GM21737 (cell line): ENCODE results near the gene TCL1B.
"Not testable (repeated sequence)": the region's sequence is repeated elsewhere in the genome, so short reads cannot be mapped to it uniquely, and the experiment has no call there.

Experiments
- ATAC-seq: cut with Tn5 transposase; IDR thresholded peaks from one replicate; pipeline ENCODE4 v1.9.1; 2021; ENCODE audit warnings: mild to moderate bottlenecking, moderate library complexity; ENCODE audit not compliant: unreplicated experiment

Gene TCL1B

DNA sequence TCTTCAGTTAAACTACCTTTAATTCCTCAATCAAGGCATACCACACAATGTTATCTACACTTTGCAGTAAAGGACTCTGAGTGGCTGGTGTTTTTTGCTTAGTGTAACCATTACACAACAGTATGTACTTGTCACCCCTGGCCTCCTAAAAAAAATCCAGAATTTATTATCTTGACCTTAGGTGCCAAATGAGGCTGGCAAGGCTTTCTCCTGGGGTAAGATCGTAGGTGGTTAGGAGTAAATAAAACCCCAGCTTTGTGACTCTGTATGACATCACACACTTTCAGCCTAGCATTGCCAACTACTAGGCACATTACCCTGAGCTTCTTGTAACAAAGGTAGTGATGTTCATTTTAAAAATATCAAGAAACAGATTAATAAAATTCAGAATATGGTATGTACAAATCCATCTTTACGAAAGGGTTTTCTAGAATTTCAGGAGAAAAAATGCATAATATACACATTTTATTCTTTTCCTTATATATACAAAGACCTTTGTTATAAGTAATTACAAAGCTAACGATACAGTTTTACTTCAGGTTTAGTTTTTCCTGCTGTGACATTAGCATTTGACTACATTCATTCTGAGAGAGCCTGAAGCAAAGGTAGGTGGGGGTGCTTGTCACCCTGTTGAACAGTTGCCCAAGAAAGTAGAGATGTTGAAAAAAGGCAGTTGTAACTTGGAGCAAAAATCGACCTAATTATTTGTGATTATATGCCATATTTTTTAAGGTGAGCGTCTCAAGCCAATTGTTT, 14.2 kb downstream of the TCL1B start:
- ATAC-seq: no peak

DNA sequence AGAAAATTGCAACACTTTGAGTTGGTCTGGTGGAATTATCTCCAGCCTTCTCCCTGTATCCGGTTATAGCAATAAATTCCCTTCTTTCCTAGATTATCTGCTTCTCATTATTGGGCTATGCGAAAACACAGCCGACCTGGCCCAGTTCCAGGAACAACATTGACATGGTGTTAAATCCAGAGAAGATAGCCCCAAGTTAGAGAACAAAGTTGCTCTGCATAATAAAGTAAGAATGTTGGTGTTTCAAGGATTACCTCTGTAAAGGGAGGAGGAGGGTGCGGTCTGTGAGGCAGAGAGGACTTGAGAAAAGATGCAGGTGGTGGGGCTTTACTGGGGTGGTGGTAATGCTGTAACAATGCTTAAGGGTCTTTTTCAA, 15.6 kb downstream of the TCL1B start:
- ATAC-seq: no peak

DNA sequence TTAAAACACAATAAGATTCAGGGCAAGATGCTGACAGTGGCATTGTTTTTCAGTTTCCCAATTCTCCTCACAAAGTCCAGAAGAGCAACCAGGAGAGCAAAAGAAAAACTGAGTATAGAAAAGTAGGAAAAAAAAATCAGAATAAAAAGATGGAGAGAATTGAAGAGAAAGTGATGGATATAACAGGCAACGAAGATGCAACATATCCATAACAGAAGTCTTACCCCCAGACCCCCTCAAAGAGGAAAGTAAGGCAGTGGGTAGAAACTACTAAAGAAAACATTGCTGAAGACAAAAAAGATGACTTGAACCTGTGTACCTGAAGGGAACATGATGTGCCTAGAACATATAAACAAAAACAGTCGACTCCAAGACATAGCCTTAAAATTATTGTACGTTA, 17.1 kb downstream of the TCL1B start:
- no peak for ATAC-seq

DNA sequence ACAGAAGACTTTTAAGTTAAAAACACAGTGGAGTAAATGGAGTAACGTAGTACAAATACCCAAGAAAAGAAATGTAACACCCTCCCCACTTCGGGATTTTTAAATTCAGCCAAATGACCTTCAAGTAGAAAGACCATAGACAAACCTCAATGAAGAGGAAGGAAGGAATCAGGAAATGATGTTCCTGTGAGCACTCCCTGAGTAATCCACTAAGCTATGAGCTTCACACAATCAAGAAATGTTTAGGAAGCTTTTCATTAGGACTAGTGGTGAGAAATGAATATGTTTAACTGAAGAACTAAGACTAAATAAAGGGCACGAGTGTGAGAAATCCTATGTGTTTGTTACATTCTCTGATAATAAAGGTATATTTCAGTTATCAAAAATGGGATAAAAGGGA, 17.6 kb downstream of the TCL1B start:
- ATAC-seq: no peak

DNA sequence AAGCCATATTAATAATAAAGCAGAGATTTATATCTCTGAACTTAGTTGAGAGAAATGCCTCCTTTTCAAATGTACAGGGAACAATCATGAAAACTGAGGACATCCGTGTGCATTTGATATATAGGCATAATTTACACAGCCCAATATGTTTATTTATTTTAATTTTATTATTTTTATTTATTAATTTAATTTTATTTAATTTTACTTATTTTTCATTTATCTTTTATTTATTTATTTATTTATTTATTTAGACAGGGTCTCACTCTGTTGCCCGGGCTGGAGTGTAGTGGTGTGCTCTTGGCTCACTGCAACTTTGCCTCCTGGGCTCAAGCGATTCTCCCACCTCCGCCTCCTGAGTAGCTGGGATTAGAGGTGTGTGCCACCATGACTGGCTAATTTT, 19.3 kb downstream of the TCL1B start:
- ATAC-seq: no peak

DNA sequence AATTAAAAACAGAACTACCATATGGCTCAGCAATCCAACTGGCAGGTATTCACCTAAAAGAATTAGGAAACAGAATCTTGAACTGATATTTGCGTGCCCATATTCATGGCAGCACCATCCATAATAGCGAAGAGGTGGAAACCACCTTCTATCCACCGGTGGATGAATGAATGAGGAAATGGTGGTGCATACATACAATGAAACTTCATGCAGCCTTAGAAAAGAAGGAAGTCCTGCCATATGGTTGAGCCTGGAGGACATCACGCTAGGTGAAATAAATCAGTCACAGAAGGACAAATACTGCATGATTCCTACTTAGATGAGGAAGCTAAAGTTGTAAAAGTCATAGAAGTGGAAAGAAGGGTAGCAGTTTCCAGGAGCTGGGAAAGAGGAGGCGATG, 21.1 kb downstream of the TCL1B start:
- ATAC-seq: no peak

DNA sequence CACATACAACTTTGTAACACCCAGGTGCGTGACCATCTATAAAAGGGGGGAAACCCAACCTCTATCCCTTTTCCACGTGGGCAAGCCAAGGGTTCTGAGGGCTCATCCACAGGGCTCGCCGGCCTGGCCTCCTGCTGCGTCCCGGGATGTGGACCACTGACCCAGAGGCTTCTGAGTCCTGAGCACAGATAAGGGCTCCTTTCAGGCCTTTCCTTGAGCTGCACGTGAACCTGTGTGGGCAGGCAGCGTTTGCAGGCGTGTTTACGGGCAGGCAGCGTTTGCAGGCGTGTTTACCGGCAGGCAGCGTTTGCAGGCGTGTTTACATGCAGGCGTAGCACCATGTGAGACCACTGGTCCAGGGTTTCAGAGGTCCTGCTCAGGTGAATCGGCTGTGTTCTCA, 23.9 kb downstream of the TCL1B start:
- no peak for ATAC-seq

DNA sequence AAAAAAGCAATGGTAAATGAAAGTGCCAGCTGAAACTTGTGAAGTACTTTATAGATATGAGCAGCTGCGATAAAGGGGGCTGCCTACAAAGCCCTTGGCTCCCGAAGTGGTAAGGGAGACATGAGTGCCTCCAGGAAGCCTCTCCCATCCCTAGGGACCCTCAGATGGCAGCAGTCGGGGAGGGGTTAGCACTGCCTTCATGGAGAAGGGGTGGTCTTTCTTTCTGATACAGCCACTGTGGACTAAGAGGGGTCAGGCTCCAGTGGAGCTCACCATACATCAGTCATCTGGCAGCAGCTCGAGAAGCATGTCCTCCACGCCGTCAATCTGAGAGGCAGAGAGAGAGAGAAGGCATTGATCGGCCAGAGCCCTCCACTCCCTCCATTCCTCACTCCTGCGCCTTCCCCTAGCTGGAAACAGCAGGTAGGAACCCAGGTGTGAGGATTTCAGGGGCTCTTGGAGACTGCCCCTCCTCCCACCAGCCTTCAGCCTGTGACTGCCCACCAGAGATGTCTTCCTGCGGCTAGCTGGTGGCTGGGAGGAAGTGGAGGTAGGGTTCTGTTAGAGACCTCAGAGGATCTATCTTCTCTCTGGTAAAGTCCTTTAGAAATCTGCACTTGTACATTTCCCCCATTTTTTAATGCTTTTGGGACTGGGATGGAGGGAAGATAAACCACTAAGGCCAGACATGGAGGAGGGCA, 25.4 kb downstream of the TCL1B start:
- no peak for ATAC-seq

DNA sequence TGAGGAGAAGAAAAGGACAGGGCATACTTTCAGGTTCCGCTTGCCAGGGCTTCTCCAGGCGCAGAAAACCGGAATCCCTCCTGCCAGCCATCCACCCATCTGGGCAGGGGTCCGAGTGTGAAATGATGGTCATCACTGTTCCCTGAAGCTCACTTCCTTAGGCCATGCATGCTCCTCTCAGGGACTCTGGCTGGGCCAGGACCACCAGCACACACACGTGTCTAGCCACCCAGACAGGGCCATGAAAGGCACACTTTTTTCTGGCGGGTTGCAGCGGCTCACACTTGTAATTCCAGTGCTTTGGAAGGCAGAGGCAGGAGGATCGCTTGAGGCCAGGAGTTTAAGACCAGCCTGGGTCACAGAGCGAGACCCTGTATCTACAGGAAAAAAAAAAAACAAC, 26.2 kb downstream of the TCL1B start:
- no peak for ATAC-seq

DNA sequence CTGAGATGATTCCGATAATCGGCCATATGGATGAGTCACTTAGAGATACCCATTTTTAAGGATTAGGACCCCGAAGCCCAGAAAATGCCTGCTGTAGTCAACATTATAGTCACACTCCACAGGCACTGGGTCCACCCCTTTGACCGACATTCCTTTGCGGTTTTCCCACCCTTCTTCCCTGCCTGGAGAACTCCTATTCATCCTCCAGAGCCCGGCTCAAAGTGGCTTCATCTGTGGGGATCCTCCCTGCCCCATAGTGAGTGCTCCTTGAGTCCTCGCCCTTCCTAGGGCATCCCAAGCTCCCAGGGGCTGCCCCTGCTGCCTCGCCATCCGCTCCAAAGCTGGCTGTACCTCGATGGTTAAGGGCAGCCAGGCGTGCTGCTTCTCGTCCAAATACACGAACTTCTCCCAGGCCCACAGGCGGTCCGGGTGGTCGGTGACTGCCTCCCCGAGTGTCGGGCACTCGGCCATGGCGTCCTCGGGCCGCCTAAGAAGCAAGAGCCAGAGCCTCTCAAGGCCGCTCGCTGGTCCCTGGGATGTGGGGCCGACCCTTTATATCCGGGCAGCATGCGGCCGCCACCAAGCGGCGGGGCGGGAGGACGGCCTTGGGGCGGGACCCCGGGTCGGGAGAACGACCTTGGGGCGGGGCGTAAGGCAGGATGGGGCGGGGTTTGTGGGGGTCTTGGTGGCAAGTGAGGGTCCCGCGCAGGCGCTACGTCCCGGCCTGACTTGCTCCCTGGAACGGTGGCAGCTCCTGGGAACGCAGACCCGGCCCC, 27.6 kb downstream of the TCL1B start, which contains the start of gene TCL1A:
Gene TCL1A, minus strand, starts transcription at position 530 of the 776 bp plus-strand sequence. Its CDS starts 59 bp downstream, at position 471.
- ATAC-seq: peak; percentile 84

DNA sequence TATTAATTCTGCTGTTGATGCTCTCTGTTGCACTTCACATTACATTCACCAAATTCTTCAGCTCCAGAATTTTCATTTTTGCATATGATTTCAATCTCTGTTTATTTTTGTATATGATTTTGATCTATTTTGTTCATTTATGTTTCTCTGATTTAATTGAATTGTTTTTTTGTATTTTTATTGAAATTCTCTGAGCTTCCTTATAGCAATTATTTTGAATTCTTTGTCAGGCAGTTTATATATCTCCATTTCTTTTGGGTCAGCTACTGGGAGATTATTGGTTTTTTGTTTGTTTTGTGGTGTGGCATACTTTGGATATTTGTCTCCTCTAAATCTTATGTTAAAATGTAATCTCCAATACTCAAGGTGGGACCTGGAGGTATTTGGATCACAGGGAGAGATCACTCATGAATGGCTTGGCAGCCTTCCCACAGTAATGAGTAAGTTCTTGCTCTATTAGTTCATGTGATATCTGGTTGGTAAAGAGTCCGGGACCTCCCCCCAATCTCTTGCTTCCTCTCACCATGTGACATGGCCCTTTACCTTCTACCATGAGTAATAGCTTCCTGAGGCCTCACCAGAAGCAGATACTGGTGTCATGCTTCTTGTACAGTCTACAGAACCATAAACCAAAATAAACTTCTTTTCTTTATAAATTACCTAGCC, 36.4 kb downstream of the TCL1B start:
- ATAC-seq: no peak

DNA sequence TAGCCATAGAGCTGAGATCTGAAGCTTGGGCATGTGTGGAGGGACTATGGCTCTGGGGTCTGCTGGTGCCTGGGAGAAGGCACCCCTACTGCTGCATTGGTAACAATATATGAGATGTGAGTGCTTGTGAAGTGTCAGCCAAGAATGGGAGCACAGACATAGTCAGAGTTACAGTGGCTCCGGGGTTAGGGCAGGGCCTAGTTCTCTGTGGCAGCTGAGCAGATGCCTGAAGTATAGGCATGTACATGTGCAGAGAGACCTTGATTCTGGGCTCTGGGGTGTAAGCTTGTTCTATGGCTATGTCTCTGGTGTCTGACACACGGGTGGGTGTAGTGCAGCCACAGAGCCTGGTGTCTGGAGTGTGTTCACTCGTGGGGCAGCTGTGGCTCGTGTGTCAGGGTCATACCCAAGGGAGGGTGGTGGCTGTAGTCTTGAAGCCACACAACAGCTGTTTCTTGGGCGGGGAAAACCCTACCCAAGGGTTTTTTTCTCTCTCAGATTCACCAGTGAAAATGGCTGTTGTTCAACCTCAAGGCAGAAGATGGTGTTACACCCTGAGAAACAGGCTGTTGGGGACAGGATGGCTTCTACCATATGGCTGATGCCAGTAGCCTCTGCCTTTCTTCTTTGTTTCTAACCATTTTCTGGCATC, 39.6 kb downstream of the TCL1B start:
- ATAC-seq: peak; percentile 69

DNA sequence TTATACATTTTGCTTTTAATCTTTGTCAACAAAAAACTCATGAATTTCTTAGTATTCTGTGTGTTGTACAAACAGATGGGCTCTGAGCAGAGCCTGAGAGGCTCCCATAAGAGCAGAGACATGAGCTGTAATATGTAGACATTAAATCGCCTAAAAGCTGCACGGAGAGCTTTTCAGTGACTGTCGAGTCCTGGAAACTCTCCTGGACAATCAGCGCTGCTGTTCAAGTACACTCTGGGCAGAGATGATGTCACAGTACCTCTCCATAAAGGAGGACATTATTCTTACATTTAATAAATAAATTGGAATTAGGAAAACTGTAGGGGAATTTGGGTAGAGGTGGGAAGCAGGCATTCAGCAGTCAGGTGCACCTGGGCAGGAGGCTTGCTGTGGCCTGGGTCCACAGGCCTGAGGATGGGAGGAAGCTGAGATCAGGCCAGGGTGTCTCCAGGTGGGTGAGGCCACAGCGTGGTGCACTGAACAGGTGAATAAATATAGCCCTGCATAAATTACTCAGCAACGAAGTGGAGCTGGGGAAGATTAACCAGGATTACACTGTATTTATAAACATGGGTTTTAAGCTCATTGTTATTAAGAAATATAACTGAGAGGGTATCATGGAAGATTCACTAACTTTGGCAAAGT, 41.0 kb downstream of the TCL1B start:
- ATAC-seq: no peak

DNA sequence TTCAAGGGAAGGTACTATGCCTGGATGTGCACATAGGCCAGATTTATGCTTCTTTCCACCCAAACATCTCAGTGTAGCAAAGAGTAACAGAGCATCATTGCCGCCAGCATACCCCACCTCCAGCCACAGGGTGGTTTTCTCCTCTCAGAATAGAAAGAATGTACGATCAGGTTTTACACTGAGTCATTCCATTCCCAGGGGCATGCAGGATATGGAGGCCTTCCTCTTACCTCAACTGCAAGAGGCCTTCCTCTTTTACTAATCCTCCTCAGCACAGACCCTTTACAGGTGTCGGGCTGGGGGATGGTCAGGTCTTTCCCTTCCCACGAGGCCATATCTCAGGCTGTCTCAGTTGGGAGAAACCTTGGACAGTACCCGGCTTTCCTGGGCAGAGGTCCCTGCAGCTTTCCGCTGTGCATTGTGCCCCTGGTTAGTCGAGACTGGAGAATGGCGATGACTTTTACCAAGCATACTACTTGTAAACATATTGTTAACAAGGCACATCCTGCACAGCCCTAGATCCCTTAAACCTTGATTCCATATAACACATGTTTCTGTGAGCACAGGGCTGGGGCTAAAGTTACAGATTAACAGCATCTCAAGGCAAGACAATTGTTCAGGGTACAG, 43.3 kb downstream of the TCL1B start:
- ATAC-seq: not testable (repeated sequence)

DNA sequence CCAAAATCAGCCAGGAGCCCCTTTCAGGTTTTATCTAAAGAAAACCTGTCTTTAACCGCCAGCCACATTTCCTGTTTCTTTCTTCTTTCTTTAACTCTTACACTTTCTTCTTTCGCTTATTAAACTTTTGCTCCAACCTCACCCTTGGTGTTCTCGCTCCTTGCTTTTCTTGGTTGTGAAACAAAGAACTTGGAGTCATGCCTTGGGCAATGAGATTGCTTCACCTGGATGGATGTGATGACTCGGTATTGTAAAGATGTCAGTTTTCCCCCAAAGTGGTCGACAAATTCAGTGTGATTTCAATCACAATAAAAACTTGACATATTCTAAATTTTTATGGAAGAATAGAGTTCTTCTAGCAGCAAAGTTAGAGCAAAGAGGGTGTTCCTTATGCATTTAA, 43.9 kb downstream of the TCL1B start:
- ATAC-seq: no peak

DNA sequence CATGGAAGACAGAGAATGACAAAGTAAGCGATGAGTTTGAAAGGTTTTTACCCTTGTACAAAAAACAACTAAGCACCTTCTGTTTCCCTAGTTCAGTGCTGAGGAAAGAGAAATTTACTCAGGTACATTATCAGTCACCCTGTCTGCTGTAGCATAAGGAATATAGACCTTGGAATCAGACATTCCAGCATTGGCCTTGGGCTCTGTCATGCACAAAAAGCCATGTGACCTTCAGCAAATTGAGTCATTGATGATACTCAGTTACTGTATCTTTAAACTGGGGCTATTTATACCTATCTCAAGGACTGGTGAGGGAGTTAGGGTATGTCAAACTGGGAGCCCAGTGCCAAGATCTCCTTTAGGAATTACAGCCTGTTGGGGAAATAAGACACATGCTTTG, 47.0 kb downstream of the TCL1B start:
- no peak for ATAC-seq

DNA sequence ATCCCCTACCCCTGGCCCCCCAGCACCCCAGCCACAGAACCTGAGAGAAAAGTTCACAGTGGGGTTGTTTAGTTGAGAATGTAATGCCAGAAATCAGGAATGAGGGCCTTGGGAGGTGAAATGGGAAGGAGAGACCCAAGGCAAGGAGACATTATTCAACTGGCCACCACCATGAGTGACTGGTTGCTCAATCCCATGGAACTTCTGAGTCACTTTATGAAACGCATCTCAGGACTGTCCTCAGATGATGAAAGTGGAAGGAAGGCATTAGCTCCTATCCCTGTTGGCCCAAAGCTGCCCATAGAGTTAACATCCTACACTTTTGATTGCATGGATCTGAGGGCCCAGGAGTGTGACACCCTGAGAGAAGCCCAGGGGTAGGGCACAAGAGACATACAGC, 53.1 kb downstream of the TCL1B start:
- ATAC-seq: no peak

DNA sequence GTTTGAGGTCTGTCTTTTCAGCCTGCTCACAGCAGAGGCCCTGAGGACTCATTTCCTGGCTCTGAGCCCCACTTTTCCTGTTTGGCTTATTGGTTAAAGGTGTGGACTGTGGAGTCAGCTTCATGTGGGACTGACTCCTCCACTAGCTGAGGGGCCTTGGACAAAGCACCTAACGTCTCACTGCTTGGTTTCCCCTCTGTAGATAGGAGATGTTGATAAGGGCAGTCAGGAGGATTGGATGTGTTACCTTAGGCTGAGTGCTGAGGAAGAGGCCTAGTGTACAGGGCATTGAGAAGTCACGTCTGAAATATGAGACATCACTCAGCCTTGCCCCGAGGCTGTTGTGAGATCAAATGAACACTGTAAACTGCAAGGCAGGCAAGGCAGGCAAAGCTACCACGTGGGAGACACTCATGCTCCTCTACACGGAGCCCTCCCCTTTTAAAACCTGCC, 54.8 kb downstream of the TCL1B start:
- no peak for ATAC-seq

DNA sequence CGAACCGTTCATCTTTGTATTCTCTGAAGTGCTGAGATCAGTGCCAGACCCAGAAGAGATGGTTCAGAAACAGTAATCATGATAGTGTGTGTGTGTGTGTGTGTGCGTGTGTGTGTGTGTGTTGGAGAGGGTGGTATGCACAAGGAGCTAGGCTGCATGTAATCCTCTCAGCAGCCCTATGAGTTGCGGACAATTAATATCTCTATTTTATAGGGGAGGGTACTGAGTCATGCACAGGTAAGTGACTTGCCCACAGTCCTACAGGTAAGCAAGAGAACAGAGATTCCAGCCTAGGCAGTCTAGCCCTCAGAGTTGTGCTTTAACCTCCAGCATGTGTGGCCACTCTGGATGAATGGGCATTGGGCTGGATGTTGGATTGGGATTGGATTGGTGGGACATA, 55.6 kb downstream of the TCL1B start:
- no peak for ATAC-seq
